GM19238 (cell line): ENCODE measurements around the gene RPTOR.

Experiments
- DNase-seq: peaks from one replicate; pipeline ENCODE4 v3.0.0; 2011; ENCODE audit warnings: low spot score; ENCODE audit not compliant: insufficient read length

RPTOR gene

GRCh38 chr17:80922580-80923160 lies 378.0 kb downstream of the RPTOR start:
- no peak for DNase-seq

- no peak for DNase-seq
Observed at GRCh38 chr17:80923211-80924110, 378.8 kb downstream of the RPTOR start.

- DNase-seq = no peak
Observed at GRCh38 chr17:80924111-80924806, 379.6 kb downstream of the RPTOR start.

GRCh38 chr17:80924807-80925610 lies 380.4 kb downstream of the RPTOR start:
- no peak for DNase-seq

GRCh38 chr17:80925688-80926335 lies 381.2 kb downstream of the RPTOR start:
- DNase-seq = no peak

- DNase-seq = no peak
Observed at GRCh38 chr17:80926591-80927250, 382.1 kb downstream of the RPTOR start.

- no peak for DNase-seq
Observed at GRCh38 chr17:80927791-80928216, 383.2 kb downstream of the RPTOR start.

- no peak for DNase-seq
Observed at GRCh38 chr17:80929449-80929848, 384.8 kb downstream of the RPTOR start.

- no peak for DNase-seq
Observed at GRCh38 chr17:80930335-80931279, 386.0 kb downstream of the RPTOR start.

- no peak for DNase-seq
Observed at GRCh38 chr17:80931421-80932265, 387.0 kb downstream of the RPTOR start.

- no peak for DNase-seq
Observed at GRCh38 chr17:80935526-80935925, 390.9 kb downstream of the RPTOR start.

GRCh38 chr17:80936218-80936617 lies 391.6 kb downstream of the RPTOR start:
- DNase-seq = no peak

GRCh38 chr17:80936723-80937122 lies 392.1 kb downstream of the RPTOR start:
- DNase-seq = no peak

- DNase-seq = no peak
Observed at GRCh38 chr17:80937462-80938381, 393.1 kb downstream of the RPTOR start.

- no peak for DNase-seq
Observed at GRCh38 chr17:80938556-80938955, 393.9 kb downstream of the RPTOR start.

- no peak for DNase-seq
Observed at GRCh38 chr17:80939151-80940145, 394.8 kb downstream of the RPTOR start.
